ENCODE data around the gene TAGLN3. TPM values are rescaled to one million over a fixed set of nuclear protein-coding genes. Genes with fewer than 3 reads are reported as not detected.

TAGLN3 gene
- total RNA-seq, 1 donor from 2014 or later: 1.8 TPM

DNA sequence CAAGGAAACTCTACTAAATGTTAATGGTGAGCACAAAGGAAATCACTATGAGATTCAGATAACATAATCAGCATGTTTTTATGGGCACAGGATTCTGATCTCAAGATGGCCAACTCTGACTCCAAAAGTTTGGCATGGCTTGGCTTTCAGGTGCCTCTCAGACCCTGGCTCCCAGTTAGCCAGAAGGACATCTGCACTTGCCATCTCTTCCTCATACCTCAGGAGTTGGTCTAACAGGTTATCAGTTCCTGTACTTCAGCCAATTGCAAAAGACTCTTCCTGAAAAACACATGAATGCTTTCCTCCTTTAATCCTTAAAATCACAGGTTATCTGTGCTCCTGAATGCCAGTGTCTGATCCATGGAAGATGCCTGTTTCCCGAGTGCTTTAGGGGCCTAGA, 60.8 kb downstream of the TAGLN3 start:
- no peak overlapping the region for H3K4me3 ChIP-seq (ENCODE audit: low read depth, low read length)
- TF ChIP-seq, protein P1, sequence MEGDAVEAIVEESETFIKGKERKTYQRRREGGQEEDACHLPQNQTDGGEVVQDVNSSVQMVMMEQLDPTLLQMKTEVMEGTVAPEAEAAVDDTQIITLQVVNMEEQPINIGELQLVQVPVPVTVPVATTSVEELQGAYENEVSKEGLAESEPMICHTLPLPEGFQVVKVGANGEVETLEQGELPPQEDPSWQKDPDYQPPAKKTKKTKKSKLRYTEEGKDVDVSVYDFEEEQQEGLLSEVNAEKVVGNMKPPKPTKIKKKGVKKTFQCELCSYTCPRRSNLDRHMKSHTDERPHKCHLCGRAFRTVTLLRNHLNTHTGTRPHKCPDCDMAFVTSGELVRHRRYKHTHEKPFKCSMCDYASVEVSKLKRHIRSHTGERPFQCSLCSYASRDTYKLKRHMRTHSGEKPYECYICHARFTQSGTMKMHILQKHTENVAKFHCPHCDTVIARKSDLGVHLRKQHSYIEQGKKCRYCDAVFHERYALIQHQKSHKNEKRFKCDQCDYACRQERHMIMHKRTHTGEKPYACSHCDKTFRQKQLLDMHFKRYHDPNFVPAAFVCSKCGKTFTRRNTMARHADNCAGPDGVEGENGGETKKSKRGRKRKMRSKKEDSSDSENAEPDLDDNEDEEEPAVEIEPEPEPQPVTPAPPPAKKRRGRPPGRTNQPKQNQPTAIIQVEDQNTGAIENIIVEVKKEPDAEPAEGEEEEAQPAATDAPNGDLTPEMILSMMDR (IDR thresholded peaks at IDR 0.05; ENCODE audit: insufficient read depth, low read length, severe bottlenecking): no peak
- DNase-seq (ENCODE audit: low read depth): no peak
- FAIRE-seq: no peak
- no peaks in the 10 kb centered on the region for H3K27me3 ChIP-seq (ENCODE audit: control insufficient read depth, insufficient read depth, low read length)
- H3K36me3 ChIP-seq (ENCODE audit: control insufficient read depth, insufficient read depth, low read length): no peaks in the 10 kb centered on the region

DNA sequence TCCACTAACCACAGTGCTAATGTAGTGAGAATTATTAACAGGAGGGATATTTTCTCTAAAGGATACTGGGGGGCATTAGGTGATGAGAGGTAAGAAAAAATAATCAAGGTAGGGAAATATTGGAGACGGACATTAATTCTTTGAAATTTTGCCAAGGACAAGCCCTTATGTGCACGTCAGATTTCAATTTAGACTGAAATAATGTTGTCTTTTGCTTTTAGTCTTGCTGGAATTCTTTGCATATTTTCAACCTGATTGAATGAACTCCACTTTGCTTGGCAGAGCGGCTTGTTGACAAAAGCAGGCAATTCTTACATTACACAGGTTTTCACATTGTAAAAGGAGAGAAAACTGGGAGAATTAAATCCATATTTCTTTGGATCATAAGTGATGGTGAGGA, 62.4 kb downstream of the TAGLN3 start:
- DNase-seq (ENCODE audit: low read depth): no peak
- no peaks in the 10 kb centered on the region for H3K27me3 ChIP-seq (ENCODE audit: control insufficient read depth, insufficient read depth, low read length)
- no peaks in the 10 kb centered on the region for H3K36me3 ChIP-seq (ENCODE audit: control insufficient read depth, insufficient read depth, low read length)
- TF ChIP-seq, protein P1 (IDR thresholded peaks at IDR 0.05; ENCODE audit: insufficient read depth, low read length, severe bottlenecking): no peak
- H3K4me3 ChIP-seq (ENCODE audit: low read depth, low read length): no peak overlapping the region
- FAIRE-seq: no peak

Other genes starting within 250 kb of the TAGLN3 start
- gene PHLDB2, start 139.7 kb upstream of the TAGLN3 start, total RNA-seq: 44.2 and 45.5 TPM in 2 replicates
- 22.6 and 28.9 TPM in 2 replicates for gene ABHD10, start 19.9 kb upstream of the TAGLN3 start, total RNA-seq
- gene TMPRSS7, start 35.8 kb downstream of the TAGLN3 start, total RNA-seq: under 0.01 and 0.13 TPM in 2 replicates
- gene C3orf52, start 87.5 kb downstream of the TAGLN3 start, total RNA-seq: 23.0 and 45.5 TPM in 2 replicates
- 0.13 and 0.26 TPM in 2 replicates for gene GCSAM, start 134.3 kb downstream of the TAGLN3 start, total RNA-seq

Measured in bronchial epithelial cell (primary cell).